H9 (cell line): Measurements from ENCODE around the gene RNF181. TPM values are rescaled to one million over a fixed set of nuclear protein-coding genes. Genes with fewer than 3 reads are reported as not detected.

Experiments used
- DNase-seq: peaks from one replicate; pipeline ENCODE4 v3.0.0-alpha.2; 2017
- H2AFZ ChIP-seq: one replicate; pipeline ENCODE4 v1.6.1; 2013; ENCODE audit warnings: mild to moderate bottlenecking, low read length, control low read depth, moderate library complexity
- H2AK5ac ChIP-seq: 2 replicates; pipeline ENCODE4 v1.6.1; 2013; ENCODE audit warnings: low read length, control low read depth, mixed read lengths; ENCODE audit not compliant: insufficient read length
- H2BK120ac ChIP-seq: one replicate; pipeline ENCODE4 v1.6.1; 2013; ENCODE audit warnings: low read depth, mild to moderate bottlenecking, low read length, control low read depth, inconsistent platforms; ENCODE audit not compliant: poor library complexity, severe bottlenecking
- H2BK12ac ChIP-seq: 2 replicates; pipeline ENCODE4 v1.6.1; 2013; ENCODE audit warnings: low read length, control low read depth, mixed read lengths, low read depth; ENCODE audit not compliant: insufficient read length
- H2BK15ac ChIP-seq: 2 replicates; pipeline ENCODE4 v1.6.1; 2013; ENCODE audit warnings: low read depth, low read length, control low read depth
- H2BK20ac ChIP-seq: one replicate; pipeline ENCODE4 v1.6.1; 2013; ENCODE audit warnings: low read depth, mild to moderate bottlenecking, low read length, control low read depth, inconsistent platforms; ENCODE audit not compliant: poor library complexity, severe bottlenecking
- H2BK5ac ChIP-seq: 2 replicates; pipeline ENCODE4 v1.6.1; 2013; ENCODE audit warnings: low read length, control low read depth, mixed read lengths; ENCODE audit not compliant: insufficient read length
- H3K14ac ChIP-seq: 2 replicates; pipeline ENCODE4 v1.6.1; 2013; ENCODE audit warnings: low read length, control low read depth; ENCODE audit not compliant: insufficient read depth
- H3K18ac ChIP-seq: 2 replicates; pipeline ENCODE4 v1.6.1; 2013; ENCODE audit warnings: low read depth, mild to moderate bottlenecking, mixed read lengths, low read length, control low read depth; ENCODE audit not compliant: insufficient read length
- H3K23ac ChIP-seq: 2 replicates; pipeline ENCODE4 v1.6.1; 2013; ENCODE audit warnings: low read length, control low read depth, mixed read lengths, low read depth; ENCODE audit not compliant: insufficient read length
- H3K23me2 ChIP-seq: 2 replicates; pipeline ENCODE4 v1.6.1; 2013; ENCODE audit warnings: low read depth, mild to moderate bottlenecking, mixed read lengths, low read length, control low read depth; ENCODE audit not compliant: insufficient read length, poor library complexity, severe bottlenecking
- H3K27ac ChIP-seq: 2 replicates; pipeline ENCODE4 v1.5.1; 2013; ENCODE audit warnings: low read length, control low read depth, mixed read lengths, low read depth; ENCODE audit not compliant: insufficient read length
- H3K27me3 ChIP-seq: 2 replicates; pipeline ENCODE4 v1.6.1; 2013; ENCODE audit warnings: low read length, control low read depth, inconsistent platforms; ENCODE audit not compliant: insufficient read depth
- H3K4ac ChIP-seq: 2 replicates; pipeline ENCODE4 v1.6.1; 2013; ENCODE audit warnings: low read depth, mild to moderate bottlenecking, control low read depth, inconsistent platforms, low read length, moderate library complexity
- H3K4me1 ChIP-seq: 2 replicates; pipeline ENCODE4 v1.6.1; 2013; ENCODE audit warnings: low read length, control low read depth, inconsistent platforms; ENCODE audit not compliant: insufficient read depth
- H3K4me2 ChIP-seq: 2 replicates; pipeline ENCODE4 v1.6.1; 2013; ENCODE audit warnings: low read length, control low read depth, mixed read lengths; ENCODE audit not compliant: insufficient read length, insufficient read depth
- H3K56ac ChIP-seq: 2 replicates; pipeline ENCODE4 v1.6.1; 2013; ENCODE audit warnings: low read depth, mild to moderate bottlenecking, mixed read lengths, low read length, control low read depth; ENCODE audit not compliant: insufficient read length
- H3K79me1 ChIP-seq: 2 replicates; pipeline ENCODE4 v1.6.1; 2013; ENCODE audit warnings: low read depth, mild to moderate bottlenecking, moderate library complexity, low read length, control low read depth, inconsistent platforms; ENCODE audit not compliant: insufficient read depth, poor library complexity, severe bottlenecking
- H3K79me2 ChIP-seq: 2 replicates; pipeline ENCODE4 v1.6.1; 2013; ENCODE audit warnings: low read length, control low read depth, inconsistent platforms; ENCODE audit not compliant: insufficient read depth
- H3K9ac ChIP-seq: 2 replicates; pipeline ENCODE4 v1.6.1; 2013; ENCODE audit warnings: low read length, control low read depth, mixed read lengths; ENCODE audit not compliant: insufficient read length; ENCODE audit errors: extremely low read depth
- H3K9me3 ChIP-seq: one replicate; pipeline ENCODE4 v1.6.1; 2013; ENCODE audit warnings: low read depth, low read length, inconsistent platforms; ENCODE audit not compliant: control insufficient read depth
- H3T11ph ChIP-seq: one replicate; pipeline ENCODE4 v1.6.1; 2013; ENCODE audit warnings: mild to moderate bottlenecking, low read length, control low read depth, inconsistent platforms
- H4K20me1 ChIP-seq: one replicate; pipeline ENCODE4 v1.6.1; 2013; ENCODE audit not compliant: control insufficient read depth, insufficient read length, insufficient read depth
- H4K5ac ChIP-seq: 2 replicates; pipeline ENCODE4 v1.6.1; 2013; ENCODE audit warnings: low read depth, mild to moderate bottlenecking, mixed read lengths, low read length, control low read depth; ENCODE audit not compliant: insufficient read length
- H4K8ac ChIP-seq: replicated peaks from 2 replicates; pipeline ENCODE4 v1.6.1; 2013; ENCODE audit warnings: low read length, control low read depth, mixed read lengths, low read depth; ENCODE audit not compliant: insufficient read length
- H4K91ac ChIP-seq: 2 replicates; pipeline ENCODE4 v1.6.1; 2013; ENCODE audit warnings: low read depth, mild to moderate bottlenecking, moderate library complexity, mixed read lengths, low read length, control low read depth; ENCODE audit not compliant: insufficient read length
- H3K27ac Mint-ChIP-seq, 3 experiments: 2 replicates in 2 of 3; 3 replicates in 1 of 3; pipeline ENCODE4 v1.8.0; 2020 to 2021; ENCODE audit warnings: mixed read lengths in 3 of 3, mild to moderate bottlenecking in 1 of 3, moderate library complexity in 1 of 3
- H3K27me3 Mint-ChIP-seq: 2 replicates; pipeline ENCODE4 v1.8.0; 2021; ENCODE audit warnings: low read depth, mild to moderate bottlenecking, moderate library complexity, mixed read lengths
- H3K36me3 Mint-ChIP-seq, 3 experiments: 2 replicates in 2 of 3; 3 replicates in 1 of 3; pipeline ENCODE4 v1.8.0; 2020 to 2021; ENCODE audit warnings: low read depth in 3 of 3, mixed read lengths in 3 of 3; ENCODE audit not compliant: insufficient read depth in 1 of 3
- H3K4me1 Mint-ChIP-seq, 2 experiments: 2 replicates each; pipeline ENCODE4 v1.8.0; 2020; ENCODE audit warnings: mixed read lengths in 2 of 2
- H3K4me3 Mint-ChIP-seq, 2 experiments: 2 replicates in 1 of 2; 3 replicates in 1 of 2; pipeline ENCODE4 v1.8.0; 2020 to 2021; ENCODE audit warnings: mild to moderate bottlenecking in 2 of 2, mixed read lengths in 2 of 2, moderate library complexity in 1 of 2
- H3K9me3 Mint-ChIP-seq, 2 experiments: 2 replicates in 1 of 2; 3 replicates in 1 of 2; pipeline ENCODE4 v1.8.0; 2020; ENCODE audit warnings: mild to moderate bottlenecking in 2 of 2, mixed read lengths in 2 of 2, moderate library complexity in 1 of 2
- CTCF ChIP-seq: fragments of 200-600 bp; sonication (generic); conservative IDR thresholded peaks from 3 replicates; pipeline ENCODE4 v1.8.0; 2021; ENCODE audit warnings: antibody characterized with exemption, mild to moderate bottlenecking
- WGBS: extraction: QIAGEN DNeasy Blood & Tissue Kit; methylation state at CpG from one replicate; pipeline ENCODE4 v1.1.7; 2013; ENCODE audit warnings: missing lambda C conversion rate, low lambda C conversion rate, mixed read lengths; ENCODE audit not compliant: insufficient read length; ENCODE audit errors: extremely low coverage; 5-methylcytosine and 5-hydroxymethylcytosine counted together
- total RNA-seq: library from RNA; stranded (reverse); gene quantifications from 2 replicates; pipeline ENCODE4 v1.2.1, GENCODE V29; 2021

RNF181 gene
- total RNA-seq, 1 experiment from 2014 or later, result 122 TPM

GRCh38 chr2:85621338-85621737 lies 25.8 kb downstream of the RNF181 start:
- Histone ChIP-seq H4K20me1 (no peaks in the 10 kb centered on the region), H3K9ac (no peak overlapping the region), H2BK5ac (no peak overlapping the region), H2BK15ac (no peak overlapping the region), H4K91ac (no peak overlapping the region), H4K8ac (no peak overlapping the region), H3K79me2 (peaks cover 13% of the 10 kb centered on the region; the same call in 1 of the 2 replicates), H3K23me2 (no peaks in the 10 kb centered on the region), H2BK12ac (no peak overlapping the region), H3K23ac (no peak overlapping the region), H2BK120ac (no peak overlapping the region), H3K9me3 (no peaks in the 10 kb centered on the region), H2AFZ (no peak overlapping the region), H3K4me2 (no peak overlapping the region), H3K56ac (no peak overlapping the region), H3K18ac (no peak overlapping the region), H3K27ac (no peak overlapping the region), H2AK5ac (no peak overlapping the region), H3K14ac (no peak overlapping the region), H4K5ac (no peak overlapping the region), H3K4me1 (no peaks in the 10 kb centered on the region; the same call in 1 of the 2 replicates), H3K27me3 (no peaks in the 10 kb centered on the region), H2BK20ac (no peak overlapping the region), H3K4ac (no peak overlapping the region), H3T11ph (no peak overlapping the region), H3K79me1 (peaks cover 18% of the 10 kb centered on the region)
- DNase-seq, result no peak
- no peaks in the 10 kb centered on the region for H3K9me3 Mint-ChIP-seq
- peaks cover 5 to 9% of the 10 kb centered on the region in 2 experiments; a peak in 3 of 4 replicates for H3K4me1 Mint-ChIP-seq
- no peak for TF ChIP-seq CTCF
- no peaks in the 10 kb centered on the region for H3K27me3 Mint-ChIP-seq
- H3K4me3 Mint-ChIP-seq, result no peak overlapping the region
- H3K27ac Mint-ChIP-seq, result no peak overlapping the region
- WGBS, result no CpG with 5 or more reads among the region's 1 CpG
- H3K36me3 Mint-ChIP-seq, result peaks cover 39 to 68% (median 56%) of the 10 kb centered on the region in 3 experiments
